CD4-positive, alpha-beta T cell treated with Interleukin-6 for 4 hours (primary cell): ENCODE results near the gene KCTD3.

Experiments used
- DNase-seq: peaks from one replicate; pipeline ENCODE4 v3.0.0-alpha.2; 2020; ENCODE audit warnings: mixed read lengths

The KCTD3 gene

DNA sequence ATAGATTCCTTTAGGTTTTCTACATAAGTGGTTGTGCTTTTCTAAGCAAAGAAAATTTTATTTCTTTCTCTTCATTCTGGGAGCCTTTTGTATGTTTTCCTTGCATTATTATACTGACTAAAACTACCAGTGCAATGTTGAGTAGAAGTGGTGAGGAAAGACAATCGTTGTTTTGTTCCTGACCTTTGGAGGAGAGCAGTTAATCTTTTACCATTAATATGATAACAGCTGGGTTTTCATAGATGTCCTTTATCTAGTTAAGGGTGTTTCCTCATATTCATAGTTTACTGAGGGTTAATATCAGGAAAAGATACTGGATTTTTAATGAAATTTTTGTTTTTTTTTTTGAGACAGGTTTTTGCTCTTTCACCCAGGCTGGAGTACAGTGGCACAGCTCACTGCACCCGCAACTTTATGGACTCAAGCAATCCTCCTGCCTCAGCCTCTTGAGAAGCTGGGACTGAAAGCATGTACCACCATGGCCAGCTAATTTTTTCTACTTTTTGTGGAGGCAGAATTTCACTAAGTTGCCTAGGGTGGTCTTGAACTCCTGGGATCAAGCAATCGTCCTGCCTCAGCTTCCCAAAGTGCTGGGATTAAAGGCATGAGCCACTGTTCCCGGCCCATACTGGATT is 9.0 kb upstream of the KCTD3 start:
- DNase-seq, result no peak

DNA sequence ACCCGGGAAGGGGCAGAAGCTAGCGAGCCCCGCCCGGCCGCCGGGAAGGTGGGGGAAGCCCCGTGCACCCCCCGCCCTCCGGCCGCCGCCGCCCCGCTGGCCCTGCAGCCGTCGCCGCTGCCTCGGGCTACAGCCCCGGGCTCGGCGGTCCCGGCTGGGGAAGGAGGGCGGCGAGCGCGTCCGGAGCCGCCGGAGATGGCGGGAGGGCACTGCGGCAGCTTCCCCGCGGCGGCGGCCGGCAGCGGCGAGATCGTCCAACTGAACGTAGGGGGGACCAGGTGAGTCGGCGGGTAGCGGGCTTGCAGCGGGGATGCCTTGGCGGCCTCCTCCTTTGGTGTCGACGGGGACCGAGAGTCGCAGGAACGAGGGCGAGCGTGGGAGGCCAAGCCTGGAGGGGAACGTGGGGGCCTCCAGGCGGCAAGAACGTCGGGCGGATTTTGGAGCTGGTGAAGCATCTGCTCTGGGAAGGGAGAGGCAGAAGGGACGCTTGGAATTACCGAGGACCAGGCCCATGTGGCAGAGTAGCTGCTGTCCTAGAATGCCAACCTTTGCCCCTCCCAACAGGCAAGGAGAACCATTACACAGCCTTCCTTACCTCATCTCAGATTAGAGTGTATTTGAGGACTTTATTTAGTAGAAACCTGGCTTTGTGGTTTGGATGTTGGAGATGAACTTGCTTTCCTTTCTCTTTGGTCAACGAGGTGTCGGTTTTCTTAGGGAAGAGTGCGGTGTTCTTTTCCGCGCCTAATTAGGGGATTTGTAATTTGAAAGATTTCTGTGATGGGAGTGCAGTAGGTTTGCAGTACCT is 591 bp downstream of the KCTD3 start:
- peak; percentile 35 for DNase-seq

DNA sequence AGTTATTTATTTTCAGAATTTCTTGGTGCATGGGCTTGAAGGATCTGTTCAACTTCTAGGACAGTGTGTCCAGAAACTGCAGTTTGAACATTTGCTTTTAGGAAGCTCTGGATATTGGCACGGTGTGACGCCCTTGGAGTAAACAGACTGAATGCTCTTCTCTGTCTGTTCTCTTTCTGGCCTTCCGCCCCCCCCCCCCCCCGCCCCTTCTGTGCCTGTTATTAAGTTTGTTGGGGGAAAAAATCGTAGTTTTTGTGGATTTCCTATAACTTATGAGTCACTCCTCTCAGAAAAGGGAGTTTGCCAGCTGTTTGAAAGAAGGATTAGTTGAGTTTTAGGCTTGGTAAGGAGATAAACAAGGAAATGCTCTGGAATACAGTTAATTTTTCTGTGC is 1.2 kb downstream of the KCTD3 start:
- no peak for DNase-seq

DNA sequence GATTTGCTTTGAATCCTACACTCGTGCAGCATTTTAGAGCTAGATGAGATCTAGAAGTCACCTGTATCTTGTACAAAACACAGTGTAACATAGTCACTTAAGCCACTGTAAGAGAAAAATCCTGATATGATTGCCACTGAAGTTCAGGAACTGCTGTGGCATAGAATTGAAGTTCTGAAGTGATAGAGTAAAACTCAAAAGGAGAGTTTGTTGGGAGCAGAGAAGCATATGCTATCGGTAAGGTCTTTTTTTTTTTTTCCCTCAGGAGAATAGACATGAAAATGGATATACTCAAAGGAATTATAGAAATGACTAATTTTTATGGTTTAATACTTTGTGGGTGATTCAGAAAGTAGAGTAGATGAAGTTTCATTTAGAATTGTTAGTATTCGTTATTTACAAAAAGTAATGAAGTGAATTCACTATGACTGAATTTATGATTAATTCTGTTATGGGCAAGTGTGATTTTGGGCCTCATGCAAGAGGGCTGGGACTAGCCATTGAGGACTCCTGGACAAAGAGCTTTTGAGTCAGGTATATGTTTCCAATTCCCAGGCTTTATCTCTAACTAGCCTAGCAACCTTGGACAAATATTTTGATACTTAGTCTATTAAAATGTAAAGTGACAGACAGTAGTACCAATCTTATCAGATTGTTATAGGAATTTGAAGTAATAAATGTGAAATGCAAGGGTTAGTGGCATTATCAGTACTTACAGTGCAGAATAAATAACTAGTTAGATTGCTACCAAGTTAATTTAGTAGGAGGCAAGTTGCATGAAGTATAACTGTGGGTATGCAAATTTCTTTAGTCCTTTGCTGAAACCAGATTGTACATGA is 3.1 kb downstream of the KCTD3 start:
- DNase-seq, result no peak

DNA sequence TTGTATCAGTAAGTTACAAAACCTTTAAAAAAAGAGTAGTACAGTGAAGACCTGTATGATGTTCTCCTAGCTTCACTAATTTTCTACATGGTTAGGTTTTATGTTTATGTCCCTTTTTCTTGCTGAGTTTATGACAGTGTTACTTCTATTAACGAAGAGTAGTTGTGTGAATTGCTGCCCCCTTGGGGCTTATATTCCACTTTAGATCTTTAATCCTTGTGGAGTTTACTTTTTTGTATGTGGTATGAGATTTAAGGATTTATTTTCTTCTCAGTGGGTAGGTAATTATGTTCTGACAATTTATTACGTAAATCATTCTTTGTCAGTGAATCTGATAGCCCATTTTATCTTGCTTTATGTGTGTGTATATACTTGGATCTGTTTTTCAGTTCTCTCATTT is 14.8 kb downstream of the KCTD3 start:
- DNase-seq, result no peak

DNA sequence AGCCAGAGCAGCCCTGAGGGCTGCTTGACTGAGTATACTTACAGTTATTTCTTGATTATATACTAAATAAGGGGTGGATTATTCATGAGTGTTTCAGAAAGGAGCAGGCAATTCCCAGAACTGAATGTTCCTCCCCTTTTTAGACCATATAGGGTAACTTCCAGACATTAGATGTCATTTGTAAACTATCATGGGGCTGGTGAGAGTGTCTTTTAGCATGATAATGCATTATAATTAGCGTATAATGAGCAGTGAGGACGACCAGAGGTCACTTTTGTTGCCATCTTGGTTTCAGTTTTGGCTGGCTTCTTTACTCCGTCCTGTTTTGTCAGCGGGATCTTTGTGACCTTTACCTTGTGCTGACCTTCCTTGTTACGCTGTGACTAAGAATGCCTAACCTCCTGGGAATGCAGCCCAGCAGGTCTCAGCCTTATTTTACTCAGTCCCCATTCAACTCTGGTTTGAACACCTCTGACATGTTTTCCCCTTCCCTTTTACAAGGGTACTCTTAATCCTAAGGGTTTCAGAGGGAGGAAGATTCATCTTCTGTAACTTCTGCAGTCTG is 16.2 kb downstream of the KCTD3 start:
- DNase-seq, result no peak

DNA sequence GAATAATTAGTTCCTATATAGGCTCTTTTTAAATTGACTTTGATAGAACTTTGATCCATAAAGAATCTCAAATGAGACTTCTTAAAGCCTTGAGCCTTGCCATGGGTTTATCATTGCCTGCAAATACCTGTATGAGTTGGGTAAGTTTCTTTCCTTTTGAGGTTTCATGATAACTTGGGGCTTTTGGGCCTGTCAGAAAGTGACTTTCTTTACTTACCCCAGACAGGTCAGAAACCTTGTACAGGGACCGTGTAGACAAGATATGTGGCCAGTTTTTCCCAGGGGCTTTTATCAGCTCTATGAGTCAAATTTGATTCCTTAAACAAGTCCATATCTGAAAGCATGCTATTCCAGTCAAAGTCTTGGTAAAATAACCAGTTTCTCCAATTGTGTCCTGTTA is 17.3 kb downstream of the KCTD3 start:
- DNase-seq, result no peak

DNA sequence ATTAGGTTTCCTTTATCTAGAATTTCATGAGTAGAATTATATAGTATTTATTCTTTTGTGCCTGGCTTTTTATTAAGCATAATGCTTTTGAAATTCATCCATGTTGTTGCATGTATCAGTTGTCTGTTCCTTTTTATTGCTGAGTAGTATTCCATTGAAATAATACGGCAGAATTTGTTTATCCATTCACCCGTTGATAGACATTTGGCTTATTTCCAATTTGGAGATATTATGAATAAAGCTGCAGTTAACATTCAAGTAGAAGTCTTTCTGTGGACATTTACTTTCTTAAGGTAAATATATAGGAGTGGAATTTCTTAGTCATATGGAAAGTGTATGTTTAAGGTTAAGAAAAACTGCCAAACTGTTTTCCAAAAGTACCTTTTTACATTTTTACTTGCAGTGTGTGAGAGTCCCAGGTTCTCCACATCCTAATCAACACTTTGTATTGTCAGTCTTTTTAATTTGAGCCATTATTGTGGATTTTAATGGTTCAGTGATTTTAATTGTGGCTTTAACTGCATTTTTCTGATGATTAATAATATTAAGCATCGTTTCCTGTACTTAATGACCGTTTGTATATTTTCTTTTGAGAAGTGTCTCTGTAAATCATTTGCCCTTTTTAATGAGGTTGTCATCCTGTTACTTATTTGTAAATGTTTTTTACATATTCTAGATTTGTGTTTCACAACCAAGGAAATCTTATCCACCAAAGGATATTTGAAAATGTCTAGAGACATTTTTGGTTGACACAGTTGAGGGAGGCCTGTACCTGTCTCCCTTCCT is 22.7 kb downstream of the KCTD3 start:
- no peak for DNase-seq

DNA sequence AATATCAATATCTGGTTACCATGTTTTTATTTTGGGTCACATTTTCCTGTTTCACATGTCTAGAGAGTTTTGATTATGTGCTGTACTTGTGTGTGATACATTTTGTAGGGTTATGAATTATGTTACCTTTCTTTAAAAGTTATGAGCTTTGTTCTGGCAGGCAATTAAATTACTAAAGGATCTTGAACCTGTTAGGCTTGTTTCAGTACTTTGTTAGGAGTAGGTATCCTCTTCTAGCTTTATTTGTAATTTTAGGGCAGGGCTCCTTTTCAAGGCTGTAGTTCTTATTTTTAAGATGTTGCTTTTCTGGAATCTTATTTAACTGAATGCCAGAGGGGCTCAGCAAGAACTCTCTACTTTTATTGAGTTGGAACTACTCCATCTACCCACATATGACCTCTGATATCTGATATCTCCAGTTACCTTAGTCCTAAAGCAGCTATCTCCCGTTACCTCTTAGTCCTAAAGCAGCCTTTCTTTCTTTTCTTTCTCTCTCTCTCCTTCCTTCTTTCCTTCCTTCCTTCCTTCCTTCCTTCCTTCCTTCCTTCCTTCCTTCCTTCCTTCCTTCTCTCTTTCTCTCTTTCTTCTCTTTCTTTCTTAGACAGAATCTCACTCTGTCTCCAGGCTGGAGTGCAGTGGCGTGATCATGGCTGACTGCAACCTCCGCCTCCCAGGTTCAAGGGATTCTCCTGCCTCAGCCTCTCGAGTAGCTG is 23.8 kb downstream of the KCTD3 start:
- DNase-seq, result no peak

DNA sequence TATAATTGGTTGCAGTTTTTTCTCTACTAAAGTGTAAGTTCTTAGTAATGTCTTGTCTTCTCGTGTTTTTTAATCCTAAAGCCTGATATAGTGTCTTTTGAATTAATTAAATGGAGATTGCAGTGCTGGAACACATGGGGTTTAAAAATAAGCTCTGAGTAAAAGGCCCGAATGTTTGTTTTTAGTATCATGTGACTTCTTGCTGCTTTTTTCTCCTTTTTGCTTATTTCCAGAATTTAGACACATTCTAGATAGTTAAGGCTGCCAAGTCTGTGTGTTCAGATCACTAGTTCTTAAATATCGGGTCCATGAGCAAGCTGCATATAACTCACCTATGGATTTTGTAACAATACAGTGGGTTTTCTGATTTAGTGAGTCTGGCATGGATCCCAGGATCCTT is 27.5 kb downstream of the KCTD3 start:
- no peak for DNase-seq

DNA sequence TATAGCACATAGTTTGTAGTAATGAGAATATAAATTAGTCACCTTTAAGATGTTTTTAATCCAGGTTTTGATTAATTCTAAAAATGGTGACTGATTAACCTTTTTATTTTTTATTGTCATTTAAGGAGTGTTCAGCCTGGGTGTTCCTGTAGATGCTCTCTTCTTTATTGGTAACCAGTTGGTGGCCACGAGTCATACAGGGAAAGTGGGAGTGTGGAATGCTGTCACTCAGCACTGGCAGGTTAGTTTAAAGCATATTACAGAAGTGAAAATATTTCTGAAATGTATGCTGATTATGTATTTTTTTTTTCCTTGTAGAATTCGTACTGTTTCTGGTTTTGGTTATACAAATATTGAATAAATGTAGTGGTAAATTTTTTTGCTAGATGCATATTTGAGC is 28.1 kb downstream of the KCTD3 start:
- no peak for DNase-seq

DNA sequence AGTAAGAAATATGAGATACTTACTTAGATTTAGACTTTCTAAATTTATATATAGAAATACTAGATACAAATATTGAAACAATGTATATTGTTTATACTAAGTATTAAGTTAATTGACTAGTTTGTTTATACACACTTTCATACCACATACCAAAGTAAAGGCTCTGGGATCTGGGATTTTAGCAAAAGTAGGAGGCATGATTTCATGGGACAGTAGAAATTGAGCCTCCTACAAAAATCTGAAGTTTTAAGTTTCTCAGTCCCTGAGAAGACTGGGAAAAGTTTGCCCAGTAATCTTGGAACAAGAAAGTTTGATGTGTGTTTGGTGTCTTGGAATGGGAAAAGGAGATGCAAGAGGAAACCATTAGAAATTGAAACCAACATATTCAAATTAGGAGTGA is 30.9 kb downstream of the KCTD3 start:
- DNase-seq, result no peak

DNA sequence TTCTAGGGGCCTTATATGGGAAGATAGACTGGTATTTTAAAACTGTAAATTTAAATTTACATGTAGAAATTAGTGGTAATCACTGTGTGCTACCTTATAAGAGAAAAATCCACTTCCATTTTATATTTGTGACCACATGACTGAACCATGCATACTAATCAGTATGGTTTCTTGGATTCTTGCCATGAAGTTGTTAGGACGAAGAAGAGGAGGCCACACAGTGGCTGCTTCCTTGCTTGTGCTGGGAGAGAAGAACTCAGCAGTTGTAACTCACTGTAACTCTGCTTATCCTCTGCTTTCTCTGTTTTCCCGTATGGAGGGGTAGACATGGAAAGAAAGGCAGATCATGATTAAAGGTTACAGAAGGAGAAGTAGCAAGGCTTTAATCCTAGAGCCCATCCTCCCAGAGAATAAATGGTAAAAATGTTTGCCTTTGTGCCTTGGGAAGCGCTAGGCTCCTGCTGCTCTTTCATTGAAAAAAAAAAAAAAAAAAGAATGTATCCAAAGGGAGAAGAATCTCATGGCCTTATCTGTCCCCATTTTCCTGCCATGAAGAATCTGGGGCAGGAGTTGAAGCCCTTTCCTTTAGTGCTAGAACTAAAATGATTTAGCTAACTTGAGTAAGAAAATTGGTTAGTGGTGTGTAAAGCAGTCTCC is 32.4 kb downstream of the KCTD3 start:
- DNase-seq, result no peak

DNA sequence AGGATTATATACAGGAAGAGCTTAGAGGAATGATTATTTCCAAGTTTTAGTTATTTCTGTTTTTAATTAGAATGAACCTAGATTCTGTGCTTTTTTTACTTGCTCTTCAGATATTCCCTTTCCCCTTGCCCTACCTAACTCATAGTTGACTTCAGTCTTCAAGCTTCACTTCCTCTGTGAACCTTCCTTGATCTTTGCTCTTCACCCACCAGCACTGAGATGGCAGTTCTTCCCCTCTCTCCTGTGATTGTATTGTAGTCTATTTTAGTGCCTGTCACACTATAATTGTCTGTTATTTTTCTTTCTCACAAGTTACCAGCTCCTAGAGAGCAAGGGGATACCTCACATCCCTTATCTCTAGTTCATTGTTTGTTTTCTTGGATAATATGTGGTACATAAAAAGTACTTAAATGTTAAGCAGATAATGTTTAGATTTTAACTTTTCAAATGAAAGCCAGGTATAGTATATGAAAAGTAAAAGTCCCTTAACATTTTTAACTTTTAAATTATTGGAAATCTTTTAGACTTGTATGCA is 33.2 kb downstream of the KCTD3 start:
- no peak for DNase-seq

DNA sequence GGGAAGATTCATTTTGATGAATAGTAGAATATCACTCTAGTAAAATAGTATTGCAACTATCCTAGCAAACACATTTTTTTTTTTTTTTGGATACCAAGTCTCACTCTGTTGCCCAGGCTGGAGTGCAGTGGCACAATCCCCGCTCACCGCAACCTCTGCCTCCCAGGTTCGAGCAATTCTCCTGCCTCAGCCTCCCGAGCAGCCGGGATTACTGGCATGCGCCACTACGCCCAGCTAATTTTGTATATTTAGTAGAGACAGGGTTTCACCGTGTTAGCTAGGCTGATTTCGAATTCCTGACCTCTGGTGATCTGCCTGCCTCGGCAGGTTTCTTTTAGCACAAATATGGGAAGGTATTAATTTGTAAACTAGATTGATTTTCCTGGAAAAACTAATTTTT is 33.8 kb downstream of the KCTD3 start:
- DNase-seq, result no peak

DNA sequence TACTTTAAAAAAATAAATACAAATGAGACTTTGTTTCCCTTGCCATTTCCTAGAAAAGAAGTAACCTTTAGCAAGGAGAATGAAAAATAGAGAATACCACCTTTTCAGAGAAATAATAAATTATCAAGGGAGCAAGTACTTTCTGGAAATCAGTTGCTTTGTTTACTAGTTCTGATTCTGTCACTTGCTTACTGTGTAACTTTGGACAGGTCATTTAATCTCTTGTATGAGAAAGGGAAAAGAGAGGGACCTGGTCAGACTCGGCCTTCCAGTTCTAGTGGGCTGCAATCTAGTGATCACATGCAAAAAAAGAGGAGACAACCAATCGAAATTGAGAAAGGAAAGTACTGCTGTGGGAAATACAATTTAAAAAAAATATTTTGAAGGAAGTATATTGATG is 34.2 kb downstream of the KCTD3 start:
- DNase-seq, result no peak

DNA sequence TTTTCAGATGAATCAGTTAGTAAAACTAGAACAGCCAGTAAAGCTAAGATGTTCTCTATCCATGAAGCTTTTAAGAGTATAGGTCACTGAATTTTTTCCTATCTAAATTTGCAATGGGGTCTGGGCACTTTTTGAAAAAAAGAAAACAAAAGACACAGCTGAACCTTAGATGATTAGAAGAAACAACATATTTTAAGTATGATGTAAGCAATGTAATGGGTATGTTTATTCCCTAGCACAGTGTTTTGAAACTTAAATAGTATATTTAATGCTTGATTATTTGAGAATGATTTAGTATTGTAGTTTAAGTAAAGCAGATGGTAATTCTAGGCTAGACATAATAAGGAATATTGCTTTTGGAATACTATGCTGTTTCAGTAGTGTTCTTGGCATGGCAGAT is 36.2 kb downstream of the KCTD3 start:
- DNase-seq, result no peak

DNA sequence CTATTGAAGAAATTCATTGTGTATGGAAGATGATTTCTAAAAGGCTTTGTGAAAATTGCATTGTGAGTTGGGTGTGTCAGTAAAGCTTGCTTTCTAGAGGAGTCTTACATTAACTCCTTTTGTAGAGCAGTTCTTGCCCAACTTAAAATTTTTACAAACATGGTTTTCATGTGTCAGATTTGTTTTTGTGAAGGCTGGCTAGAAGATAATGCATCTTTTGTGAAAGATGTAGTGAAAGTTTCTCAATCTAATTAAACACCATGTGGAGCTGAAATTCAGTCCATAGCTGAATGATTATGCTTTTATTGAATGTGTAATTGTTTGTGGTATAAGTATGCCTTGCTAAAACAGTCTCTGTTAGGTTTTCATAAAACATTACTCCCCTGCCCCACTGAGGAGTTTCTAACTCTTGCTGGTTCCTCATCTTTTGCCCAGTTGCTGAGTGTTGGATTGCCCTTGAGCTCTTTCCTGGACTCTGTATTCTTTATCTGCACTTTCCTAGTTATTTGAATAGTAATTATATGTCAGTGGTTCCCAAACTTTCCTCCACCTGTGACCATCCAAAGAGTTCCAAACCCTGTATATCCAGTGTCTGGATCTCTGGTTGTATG is 38.0 kb downstream of the KCTD3 start:
- DNase-seq, result no peak

DNA sequence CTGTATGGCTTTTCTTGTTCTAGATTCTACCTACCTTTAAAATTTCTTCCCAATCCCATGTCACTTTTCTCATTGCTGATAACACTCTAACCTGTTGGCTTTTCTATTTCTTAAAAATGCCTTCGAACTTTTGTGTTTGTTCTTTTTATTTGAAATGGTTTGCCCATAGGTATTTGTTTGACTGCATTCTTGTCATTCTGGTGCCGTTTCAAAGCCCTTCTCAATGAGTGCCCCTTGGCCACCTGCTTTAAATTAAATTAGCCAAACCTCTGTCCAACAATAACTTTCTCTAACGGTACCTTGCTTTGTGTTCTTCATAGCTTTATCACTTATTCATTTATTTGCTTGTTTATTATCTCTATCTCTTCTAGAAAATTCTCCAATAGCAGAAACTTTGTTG is 38.9 kb downstream of the KCTD3 start:
- DNase-seq, result no peak

DNA sequence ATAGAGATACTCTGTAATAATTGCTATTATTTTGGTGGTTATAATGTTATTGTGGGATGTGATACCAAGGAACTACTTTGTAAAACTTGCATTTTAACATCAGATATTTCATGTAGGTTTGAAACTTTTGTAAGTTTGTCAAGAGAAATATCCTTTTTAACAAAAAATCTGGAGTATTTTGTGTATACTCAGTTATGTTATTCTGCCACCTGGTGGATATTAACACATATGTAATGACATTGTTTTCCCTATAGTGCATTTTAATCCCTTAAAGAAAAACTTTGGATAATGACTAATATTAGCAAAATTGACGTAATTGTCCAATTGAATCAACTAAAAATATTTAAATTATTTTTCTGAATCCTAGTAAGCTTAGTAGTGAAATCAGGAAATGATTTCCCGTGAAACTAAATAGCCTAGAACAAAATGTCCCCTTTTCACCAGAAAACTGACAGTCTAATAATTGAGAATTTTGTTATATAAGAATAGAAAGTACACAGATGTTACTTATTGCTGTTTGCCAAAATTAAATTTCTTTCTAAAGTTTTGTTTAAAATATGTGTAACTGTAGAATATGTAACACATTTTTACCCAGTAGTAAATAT is 39.6 kb downstream of the KCTD3 start:
- no peak for DNase-seq
